CD4-positive, alpha-beta T cell treated with Interleukin-4 for 1 hour (primary cell): Measurements from ENCODE around the gene CERK.
"Not testable (repeated sequence)": the region's sequence is repeated elsewhere in the genome, so short reads cannot be mapped to it uniquely, and the experiment has no call there.

Experiments
- DNase-seq, 2 donors: peaks; one replicate each; pipeline ENCODE4 v3.0.0-alpha.2; 2020 to 2022

CERK gene

GRCh38 chr22:46748206-46748907, 10.3 kb upstream of the CERK start:
- no peak for DNase-seq

DNA sequence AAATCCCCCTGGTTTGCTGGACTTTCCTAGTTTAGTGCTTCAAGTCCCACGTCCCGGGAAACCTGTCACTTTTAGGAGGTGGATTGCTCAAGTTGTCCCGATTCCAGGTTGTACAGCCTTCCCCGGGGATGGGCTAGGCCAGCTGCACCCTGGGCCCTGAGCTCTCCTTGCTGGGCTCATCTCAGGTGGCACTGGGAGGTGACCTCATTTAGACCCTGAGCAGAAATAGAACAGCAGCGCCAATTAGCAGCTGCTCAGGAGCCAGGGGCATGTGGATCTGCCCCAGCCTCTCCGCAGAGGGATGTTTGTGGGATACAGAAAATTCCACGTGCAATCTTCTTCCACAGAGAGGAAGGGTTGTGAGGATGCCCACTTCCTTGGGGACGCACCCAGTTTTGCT, 9.6 kb upstream of the CERK start:
- no peak for DNase-seq

DNA sequence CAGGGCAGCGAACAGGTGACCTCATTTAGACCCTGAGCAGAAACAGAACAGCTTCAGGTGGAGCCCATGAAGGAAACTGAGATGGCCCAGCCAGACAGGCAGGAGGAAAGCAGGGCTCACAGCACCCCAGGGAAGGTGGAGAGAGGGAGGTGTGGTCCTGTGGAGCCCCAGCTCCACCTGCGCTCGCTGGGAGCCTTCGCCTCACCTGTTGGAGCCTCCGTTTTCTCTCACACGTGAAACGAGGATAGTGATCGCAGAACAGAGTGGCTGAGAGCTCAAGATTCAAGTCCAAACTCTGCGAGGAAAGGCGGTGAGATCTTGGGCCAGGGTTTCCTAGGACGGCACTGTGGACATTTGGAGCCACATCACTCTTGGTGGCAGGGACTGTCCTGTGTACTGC, 8.6 kb upstream of the CERK start:
- DNase-seq, result no peak

GRCh38 chr22:46746192-46746591, 8.1 kb upstream of the CERK start:
- no peak for DNase-seq

DNA sequence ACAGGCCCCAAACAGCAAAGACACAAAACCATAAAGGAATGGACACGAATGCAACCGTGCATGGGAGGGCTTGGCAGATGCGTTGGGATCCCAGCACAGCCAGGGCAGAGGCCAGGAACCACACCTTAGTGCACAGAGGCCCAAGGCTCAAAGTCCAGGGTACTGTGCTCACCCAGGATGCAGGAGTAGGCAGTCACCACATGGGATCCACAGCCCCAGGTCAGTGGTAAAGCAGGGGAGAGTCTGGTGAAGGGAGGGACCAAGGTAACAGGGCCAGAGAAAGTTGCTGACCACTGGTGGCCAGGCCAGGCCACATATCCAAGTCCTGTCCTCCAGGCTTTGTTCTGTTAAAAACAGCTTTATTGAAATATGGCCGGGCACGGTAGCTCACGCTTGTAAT, 6.5 kb upstream of the CERK start:
- no peak for DNase-seq

DNA sequence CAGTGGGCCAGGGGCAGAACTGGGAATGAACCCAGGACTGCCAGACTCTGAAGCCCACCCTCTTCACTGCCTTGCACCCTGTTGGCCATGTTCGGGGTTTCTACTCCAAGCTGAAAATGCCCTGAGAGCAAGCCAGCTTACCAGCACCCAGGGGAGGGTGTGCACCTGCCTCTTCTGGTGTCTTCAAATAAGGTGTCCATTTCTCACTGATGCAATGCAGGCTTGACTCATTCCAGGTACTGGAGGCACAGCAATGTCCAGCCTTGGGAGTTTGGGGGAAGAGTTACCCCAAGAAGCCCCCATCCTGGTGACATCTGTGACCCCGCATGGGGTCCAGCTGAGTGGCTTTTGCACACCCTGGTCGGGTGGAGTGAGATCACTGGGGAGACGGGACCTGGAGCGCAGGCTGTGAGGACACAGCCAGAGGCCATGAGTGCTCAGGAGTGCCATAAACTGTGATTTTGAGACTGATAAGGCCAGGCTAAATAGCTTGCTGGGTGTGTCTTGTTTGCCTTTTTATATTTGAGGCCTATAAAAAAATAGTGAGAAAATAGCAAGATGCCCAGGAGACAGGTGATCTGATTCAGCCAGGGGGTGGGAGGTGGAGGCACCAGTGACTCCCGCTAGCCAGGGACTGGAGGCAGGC, 4.6 kb upstream of the CERK start:
- DNase-seq, result no peak

DNA sequence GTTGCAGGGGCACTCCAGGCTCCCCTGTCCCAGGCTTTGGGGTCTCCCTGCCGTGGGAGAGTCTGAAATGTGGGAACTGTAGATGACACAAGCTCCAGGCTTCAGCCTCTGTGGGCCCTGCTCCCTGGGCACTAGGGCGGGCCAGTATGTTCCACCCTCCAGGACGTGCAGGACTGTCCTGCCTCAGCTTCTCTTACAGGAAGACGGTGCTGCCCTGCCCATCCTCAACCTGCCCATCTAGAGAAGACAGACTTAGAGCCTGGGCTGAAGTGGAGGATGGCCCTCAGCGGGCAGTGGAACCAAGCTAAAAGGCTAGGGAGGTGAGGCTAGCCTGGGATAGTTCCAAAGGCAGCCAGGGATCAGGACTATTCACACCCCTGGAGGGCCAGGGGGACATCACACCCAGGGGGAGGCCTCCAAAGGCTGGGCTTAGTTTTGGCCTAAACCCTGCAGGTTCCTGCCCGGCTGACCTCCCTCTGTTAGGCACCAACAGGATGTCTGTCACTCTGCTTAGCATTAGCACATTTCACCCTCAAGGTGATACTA, 4.0 kb upstream of the CERK start:
- no peak for DNase-seq

GRCh38 chr22:46740910-46741780, 3.1 kb upstream of the CERK start:
- DNase-seq, result no peak

DNA sequence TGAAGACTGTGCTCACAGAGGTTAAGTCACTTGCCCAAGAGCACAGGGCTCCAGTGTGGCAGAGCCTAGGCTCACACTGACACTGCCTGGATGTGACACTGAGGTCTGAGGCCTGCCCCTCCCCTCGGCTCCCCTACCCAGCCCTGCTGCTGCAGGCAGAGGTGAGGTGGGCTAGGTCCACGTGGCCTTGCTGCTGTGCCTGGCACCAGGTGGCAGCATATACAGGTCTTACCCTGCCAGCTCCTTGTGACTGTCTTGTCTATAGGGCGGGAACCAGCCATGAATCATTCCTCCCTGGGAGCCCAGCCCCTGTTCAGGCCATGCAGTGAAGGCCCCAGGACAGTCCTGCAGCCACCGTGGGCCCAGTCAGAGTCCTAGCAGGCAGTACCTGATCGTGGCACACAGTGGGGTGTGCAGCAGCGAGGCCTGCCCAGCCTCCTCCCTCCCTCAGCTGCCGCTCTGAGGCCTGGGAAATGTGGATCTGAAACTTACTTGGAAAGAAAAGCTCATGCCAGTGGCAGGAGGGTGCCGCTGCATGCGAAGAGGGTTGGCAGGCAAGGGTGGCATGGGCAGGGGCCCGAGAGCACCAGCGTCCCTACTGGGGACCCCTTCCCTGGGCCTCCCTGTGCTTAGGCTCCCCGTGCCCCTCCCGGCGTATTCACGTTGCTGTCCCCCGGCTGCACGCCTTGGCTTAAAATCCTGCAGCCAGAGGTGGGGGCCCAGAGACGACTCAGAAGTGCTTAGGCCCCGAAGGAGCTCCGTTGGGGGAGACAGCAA, 1.2 kb upstream of the CERK start:
- peak; percentile 77 for DNase-seq

- no peak for DNase-seq
Measured at GRCh38 chr22:46738647-46739093, 618 bp upstream of the CERK start.

- DNase-seq, result peak; percentile 33 to 49
Measured at GRCh38 chr22:46737105-46737975, 712 bp downstream of the CERK start.

DNA sequence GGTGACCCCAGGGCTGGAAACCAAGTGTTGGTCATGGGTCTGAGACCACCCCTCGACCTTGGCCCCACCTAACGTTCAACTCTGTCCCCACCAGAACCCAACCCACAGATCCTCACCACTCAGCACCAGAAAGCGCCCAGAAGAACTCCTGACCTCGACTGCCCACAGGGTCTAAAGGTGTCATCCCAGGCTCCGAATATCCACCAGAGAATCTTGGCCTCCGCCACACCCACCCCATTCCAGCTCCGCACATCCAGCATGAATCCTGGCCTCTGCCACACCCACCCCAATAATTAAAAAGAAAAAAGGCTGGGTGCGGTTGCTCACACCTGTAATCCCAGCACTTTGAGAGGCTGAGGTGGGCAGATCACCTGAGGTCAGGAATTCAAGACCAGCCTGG, 1.3 kb downstream of the CERK start:
- DNase-seq, result no peak

GRCh38 chr22:46735747-46736608, 2.1 kb downstream of the CERK start:
- no peak for DNase-seq

DNA sequence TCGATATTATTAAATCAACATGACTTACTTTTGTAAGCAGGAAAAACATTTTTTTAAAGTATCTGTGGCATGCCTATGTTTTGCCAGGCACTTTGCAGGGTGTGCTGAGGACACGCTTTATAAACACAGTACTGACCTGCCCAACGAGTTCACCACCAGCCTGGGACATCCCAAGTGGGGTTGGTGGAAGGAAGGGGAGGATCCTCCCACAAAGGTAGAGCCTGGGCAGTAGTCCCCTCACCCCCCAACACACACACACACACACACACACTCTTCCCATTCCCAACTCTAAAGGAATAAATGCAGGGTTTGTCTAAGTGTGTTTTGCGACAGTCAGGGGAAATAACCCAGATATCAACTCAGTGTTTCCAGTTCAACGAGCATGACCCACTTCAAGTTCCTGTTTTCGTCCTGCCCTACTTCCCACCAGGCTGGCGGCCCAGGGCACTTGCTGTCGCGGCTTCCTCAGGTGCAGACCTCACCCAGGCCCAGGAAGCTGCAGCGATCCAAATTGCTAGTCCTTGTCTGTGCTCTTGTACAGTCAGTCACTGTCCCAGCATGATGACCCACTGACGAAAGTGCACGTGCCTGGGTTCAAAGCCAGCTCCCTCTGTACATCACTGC, 3.1 kb downstream of the CERK start:
- peak; percentile 78 to 80 for DNase-seq

DNA sequence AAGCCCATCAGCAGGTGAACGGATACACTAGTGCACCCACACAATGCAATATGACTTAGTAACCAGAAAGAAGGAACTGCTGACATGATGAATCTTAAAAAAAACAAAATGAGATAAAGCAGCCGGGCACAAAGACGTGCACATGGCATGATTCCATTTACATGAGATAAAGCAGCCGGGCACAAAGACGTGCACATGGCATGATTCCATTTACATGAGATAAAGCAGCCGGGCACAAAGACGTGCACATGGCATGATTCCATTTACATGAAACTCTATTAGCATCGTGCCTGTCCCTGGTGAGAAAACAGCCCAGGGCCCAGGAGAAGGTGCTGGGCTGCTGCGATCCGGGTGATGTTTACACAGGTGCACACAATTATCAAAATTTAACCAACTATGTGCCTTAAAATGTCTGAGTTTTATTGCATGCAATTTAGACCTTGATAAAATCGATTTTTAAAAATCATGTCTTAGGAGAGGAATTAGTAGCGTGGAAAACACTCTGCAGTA, 3.8 kb downstream of the CERK start:
- not testable (repeated sequence) for DNase-seq

DNA sequence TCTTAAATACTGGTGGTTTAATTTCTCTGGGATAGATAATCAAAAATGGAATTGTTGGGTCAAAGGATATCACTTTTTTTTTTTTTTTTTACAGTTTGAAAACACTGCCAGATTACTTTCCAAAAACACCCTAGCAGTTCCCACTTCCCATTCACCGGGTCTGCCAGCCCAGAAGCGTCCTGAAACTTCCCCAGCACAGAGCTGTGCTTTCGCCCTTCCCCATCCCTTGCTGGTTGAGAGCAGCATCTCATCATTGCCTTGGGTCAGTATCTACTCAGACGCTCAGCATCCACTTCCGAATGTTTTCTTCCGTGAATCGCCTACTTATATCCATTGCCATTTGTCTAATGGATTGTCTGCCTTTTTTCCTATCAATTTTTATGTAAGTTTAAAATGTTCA, 5.5 kb downstream of the CERK start:
- no peak for DNase-seq

DNA sequence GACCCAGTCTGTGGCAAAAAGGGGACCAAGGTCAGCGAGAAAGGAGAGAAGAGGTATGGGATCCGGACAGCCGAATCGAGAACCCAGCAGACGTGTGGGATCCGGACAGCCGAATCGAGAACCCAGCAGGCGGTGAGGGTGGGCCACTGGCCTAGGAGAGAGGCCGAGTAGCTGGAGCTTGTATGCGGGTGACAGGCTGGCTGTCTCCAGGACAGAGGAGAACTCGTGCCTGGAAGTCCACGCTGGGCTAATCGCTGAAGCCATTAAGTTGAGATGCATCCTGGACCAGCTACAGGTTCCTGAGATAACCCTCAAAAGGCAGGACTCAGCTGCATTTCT, 6.0 kb downstream of the CERK start:
- DNase-seq, result no peak

DNA sequence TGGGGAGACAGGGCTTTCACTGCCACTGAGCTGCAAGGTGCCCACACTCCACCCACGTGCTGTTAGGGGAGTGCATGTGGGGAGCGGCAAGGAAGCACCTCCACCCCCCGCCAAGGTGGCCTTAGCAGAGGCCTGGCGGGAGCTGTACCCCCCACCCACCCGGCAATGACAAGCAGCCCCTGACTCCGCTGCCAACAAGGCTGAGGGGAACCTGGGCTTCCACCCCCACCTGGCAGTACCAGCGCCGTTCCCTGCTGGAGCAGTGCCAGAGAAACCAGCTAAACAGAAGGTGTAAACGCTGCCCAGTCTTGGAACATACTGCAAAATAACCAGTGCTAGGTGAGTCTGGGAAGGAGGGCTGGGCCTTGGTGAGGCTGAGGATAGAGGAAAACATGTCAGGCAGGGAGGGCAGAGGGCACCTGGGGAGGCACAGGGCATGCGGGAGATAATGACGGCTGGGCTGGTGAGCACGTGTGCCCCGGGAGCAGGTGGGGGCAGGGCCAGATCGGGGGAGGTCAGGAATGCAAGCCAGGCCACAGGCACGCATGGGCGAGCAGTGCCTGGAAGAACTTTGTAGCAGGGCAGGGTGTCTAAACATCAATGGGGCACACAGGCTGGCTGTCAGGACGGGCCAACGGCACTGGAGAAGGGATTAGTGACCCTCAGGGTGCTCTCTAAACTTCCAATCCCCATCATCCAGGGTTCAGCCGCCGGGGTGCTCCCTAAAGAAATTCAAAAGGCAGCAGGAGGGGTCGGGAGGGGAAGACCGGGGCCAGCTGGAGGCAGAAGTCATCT, 6.6 kb downstream of the CERK start:
- no peak for DNase-seq

- DNase-seq, result no peak
Measured at GRCh38 chr22:46730568-46731245, 7.3 kb downstream of the CERK start.
